Epithelial cell of proximal tubule (primary cell): Measurements from ENCODE around the gene CSTF3. TPM values are rescaled to one million over a fixed set of nuclear protein-coding genes. Genes with fewer than 3 reads are reported as not detected.
"Not testable (repeated sequence)": the region's sequence is repeated elsewhere in the genome, so short reads cannot be mapped to it uniquely, and the experiment has no call there.

Experiments used
- DNase-seq: peaks from one replicate; pipeline ENCODE4 v3.0.0-alpha.2; 2011; ENCODE audit warnings: low read depth
- H3K4me3 ChIP-seq: 2 replicates; pipeline ENCODE4 v1.5.1; 2011; ENCODE audit warnings: low read depth, mild to moderate bottlenecking, low read length
- total RNA-seq: library from RNA; depleted of rRNA; stranded (reverse); fragments of >200 nt; gene quantifications from 2 replicates; pipeline ENCODE4 v1.2.3, GENCODE V29; 2015
- TF ChIP-seq, protein P1 (sequence below): conservative IDR thresholded peaks from 2 replicates; pipeline ENCODE4 v1.5.1; 2012; ENCODE audit warnings: low read depth, mild to moderate bottlenecking, low read length

The CSTF3 gene
- total RNA-seq, 1 donor from 2014 or later, result 45.1 TPM

DNA sequence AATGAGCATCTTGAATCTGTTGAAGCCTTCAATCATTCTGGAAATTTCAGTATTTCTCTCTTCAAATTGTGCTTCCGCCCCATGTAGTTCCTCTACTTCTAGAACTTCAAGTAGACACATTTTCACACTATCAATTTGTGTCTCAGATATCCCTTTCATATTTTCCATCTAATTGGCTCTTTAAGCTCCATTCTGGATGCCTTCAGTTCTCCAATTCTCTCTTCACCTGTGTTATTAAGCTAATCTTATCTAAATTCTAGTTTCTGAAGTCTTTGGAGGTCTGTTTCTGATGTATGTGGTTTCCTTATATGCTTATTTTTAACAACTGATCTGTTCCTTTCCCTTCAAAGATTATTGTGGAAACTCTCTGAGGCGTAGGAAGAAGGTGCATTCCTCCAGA lies 36.3 kb downstream of the CSTF3 start:
- H3K4me3 ChIP-seq, result no peak overlapping the region
- no peak for DNase-seq
- TF ChIP-seq, protein P1, sequence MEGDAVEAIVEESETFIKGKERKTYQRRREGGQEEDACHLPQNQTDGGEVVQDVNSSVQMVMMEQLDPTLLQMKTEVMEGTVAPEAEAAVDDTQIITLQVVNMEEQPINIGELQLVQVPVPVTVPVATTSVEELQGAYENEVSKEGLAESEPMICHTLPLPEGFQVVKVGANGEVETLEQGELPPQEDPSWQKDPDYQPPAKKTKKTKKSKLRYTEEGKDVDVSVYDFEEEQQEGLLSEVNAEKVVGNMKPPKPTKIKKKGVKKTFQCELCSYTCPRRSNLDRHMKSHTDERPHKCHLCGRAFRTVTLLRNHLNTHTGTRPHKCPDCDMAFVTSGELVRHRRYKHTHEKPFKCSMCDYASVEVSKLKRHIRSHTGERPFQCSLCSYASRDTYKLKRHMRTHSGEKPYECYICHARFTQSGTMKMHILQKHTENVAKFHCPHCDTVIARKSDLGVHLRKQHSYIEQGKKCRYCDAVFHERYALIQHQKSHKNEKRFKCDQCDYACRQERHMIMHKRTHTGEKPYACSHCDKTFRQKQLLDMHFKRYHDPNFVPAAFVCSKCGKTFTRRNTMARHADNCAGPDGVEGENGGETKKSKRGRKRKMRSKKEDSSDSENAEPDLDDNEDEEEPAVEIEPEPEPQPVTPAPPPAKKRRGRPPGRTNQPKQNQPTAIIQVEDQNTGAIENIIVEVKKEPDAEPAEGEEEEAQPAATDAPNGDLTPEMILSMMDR, result no peak

DNA sequence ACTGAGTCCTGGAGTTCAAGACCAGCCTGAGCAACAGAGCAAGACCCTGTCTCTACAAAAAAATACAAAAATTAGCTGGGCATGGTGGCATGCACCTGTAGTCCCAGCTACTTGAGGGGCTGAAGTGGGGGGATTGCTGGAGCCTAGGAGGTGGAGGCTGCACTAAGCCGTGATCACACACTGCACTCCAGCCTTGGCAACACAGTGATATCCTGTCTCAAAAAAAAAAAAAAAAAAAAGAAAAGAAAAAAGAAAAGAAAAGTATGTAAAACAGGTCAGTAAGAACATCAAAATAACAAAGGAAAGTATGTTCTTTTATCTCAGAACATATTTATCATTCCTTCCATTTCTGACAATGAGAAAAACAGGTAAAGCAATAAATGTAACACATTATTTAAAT lies 38.6 kb downstream of the CSTF3 start:
- not testable (repeated sequence) for H3K4me3 ChIP-seq, DNase-seq

GRCh38 chr11:33116535-33116934 lies 44.7 kb downstream of the CSTF3 start:
- H3K4me3 ChIP-seq, result no peak overlapping the region
- TF ChIP-seq, protein P1, result no peak
- peak; percentile 16 for DNase-seq

DNA sequence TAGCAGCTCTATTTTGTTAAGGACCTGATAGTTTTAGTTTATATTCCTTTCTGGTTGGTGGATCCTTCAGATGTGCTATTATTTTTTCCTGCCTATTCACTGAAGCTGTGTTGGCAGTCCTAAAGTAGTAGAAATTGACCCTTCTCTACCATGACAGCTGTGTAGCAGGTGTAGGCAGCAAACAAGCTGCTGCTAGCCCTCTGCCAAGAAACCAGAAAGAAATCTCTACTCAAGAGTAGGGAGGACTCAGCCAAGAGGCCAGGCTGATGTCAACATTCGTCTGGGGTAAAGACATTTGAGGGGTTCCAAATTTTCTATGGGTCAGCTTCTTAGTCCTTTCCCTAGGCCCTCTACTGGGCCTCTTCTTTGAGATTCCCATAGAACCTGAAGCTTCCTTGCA lies 51.2 kb downstream of the CSTF3 start:
- no peak for DNase-seq
- TF ChIP-seq, protein P1, result no peak
- H3K4me3 ChIP-seq, result no peak overlapping the region

GRCh38 chr11:33109294-33109895 lies 51.9 kb downstream of the CSTF3 start:
- TF ChIP-seq, protein P1, result no peak
- no peak for DNase-seq
- H3K4me3 ChIP-seq, result no peak overlapping the region

DNA sequence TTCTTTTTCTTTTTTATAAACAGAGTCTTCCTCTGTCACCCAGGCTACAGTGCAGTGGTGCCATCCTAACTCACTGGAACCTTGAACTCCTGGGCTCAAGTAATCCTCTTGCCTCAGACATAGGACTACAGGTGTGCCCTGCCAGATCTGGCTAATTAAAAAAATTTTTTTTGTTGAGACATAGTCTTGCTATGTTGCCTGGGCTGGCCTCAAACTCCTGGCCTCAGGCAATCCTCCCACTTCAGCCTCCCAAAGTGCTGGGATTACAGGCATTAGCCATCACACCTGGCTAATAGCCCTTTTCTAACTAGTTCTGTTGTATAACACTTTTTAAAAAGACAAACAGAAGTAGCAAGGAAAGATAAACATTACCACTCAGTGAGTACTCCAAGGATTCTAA lies 57.4 kb downstream of the CSTF3 start:
- no peak overlapping the region for H3K4me3 ChIP-seq
- no peak for DNase-seq
- TF ChIP-seq, protein P1, result no peak

DNA sequence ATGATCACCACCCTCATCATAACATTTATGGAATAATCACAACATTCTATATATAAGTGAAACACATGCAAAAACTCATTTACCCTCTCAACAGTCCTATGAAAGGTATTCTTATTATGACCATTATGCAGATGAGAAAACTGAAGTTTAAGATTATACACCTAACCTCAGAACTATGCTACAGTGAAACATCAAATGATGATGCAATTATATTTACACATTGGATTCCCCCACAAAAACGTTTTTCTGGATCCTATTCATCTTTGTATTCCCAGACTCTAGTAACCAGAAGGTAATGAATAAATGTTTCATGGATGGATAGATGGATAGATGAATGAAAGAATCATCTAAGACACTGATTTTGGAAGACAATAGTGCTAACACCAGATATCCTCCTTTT lies 67.1 kb downstream of the CSTF3 start:
- TF ChIP-seq, protein P1, result no peak
- no peak overlapping the region for H3K4me3 ChIP-seq
- DNase-seq, result no peak
